Measurements from ENCODE around the gene FA2H.

- TF ChIP-seq, protein P1, sequence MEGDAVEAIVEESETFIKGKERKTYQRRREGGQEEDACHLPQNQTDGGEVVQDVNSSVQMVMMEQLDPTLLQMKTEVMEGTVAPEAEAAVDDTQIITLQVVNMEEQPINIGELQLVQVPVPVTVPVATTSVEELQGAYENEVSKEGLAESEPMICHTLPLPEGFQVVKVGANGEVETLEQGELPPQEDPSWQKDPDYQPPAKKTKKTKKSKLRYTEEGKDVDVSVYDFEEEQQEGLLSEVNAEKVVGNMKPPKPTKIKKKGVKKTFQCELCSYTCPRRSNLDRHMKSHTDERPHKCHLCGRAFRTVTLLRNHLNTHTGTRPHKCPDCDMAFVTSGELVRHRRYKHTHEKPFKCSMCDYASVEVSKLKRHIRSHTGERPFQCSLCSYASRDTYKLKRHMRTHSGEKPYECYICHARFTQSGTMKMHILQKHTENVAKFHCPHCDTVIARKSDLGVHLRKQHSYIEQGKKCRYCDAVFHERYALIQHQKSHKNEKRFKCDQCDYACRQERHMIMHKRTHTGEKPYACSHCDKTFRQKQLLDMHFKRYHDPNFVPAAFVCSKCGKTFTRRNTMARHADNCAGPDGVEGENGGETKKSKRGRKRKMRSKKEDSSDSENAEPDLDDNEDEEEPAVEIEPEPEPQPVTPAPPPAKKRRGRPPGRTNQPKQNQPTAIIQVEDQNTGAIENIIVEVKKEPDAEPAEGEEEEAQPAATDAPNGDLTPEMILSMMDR (IDR thresholded peaks at IDR 0.05; ENCODE audit: borderline replicate concordance, extremely low read depth, low read length, poor library complexity, severe bottlenecking): no peak
- no peak for TF ChIP-seq EZH2 (IDR thresholded peaks at IDR 0.05; ENCODE audit: borderline replicate concordance, low read depth, low read length, severe bottlenecking)
Measured at GRCh38 chr16:74735162-74735452, 39.5 kb downstream of the FA2H start.
